Stimulated activated CD4-positive, alpha-beta T cell treated with anti-CD3 and anti-CD28 coated beads, Interleukin-12 subunit alpha, Interleukin-12 subunit beta, amount 100 ng/mL, for 4 hours (primary cell): ENCODE results near the gene PSMB4.

Experiments used
- DNase-seq: peaks from one replicate; pipeline ENCODE4 v3.0.0-alpha.2; 2020

PSMB4 gene

DNA sequence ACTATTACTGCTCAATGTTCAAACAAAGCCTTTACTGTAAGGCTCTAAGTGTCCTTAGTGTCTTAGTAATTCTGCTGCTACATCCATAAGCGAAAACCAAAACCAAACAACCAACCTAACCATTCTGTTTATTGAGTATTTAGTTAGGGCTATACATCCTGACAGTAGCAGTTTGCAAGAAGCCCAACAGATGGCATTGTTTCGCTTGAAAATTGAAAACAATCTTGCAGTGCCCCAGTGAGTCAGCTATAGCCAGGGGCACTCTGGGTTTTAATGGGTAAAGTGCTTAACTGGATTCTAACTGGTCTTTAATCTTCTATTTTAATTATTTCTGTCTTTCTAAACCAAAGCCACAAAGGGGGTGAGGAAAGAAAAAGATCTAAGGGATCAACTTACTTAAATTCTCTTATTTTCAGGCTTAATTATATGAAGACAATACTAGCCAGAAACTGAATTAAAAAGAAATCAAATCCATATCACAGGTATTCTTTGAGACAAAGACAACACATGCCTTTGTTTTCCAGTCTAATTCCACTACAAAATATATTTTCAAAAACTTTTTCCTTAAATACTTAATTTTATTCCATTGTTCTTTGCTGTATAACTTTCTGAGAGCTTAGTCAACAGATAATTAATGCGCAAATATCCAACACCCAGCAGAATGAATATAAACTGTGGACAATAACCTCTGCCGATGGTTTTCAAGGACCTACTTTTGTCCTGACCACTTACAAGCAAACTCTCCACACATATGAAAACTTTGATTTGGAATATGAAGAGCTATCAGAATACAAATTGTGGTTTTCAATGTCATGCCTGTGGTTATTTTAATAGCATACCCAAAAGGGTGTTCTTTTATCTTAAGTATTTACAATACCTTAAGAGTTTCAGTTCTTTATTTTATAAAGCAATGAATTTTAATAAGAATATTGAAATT, 44.7 kb downstream of the PSMB4 start:
- DNase-seq = peak; percentile 51

DNA sequence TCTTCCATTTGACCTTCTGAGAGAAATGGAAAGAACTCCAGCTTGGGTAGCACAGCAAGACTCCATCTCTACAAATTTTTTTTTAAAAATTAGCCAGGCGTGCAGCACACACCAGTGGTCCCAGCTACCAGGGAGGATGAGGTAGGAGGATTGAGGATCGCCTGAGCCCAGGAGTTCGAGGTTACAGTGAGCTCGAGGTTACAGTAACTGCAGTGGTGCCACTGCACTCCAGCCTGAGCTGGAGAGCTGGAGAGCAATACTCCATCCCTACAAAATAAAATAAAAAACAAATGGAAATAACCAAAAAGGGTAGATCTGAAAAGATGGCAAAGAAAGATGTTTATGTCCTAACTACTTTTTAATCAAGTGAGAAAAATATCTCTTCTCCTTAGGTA, 45.4 kb downstream of the PSMB4 start:
- no peak for DNase-seq

DNA sequence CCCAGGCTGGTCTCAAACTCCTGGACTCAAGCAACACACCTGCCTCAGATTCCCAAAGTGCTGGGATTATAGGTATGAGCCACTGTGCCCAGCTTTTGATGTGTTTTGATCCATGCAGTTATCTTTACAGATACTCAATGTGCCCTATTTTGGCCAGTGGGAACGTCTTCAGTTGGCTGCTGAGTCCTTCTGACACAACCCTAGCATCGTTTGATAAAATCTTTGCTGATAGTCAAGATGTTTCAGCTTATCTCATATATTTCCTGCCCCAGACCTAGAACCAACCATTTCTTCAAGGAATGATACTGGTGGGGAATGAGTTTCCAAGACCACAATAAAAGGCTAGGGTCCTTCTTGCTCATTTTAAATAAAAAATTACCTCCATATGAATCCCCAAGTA, 48.3 kb downstream of the PSMB4 start:
- DNase-seq = no peak
